SU-DHL-6 (cell line): ENCODE results near the gene RASIP1.
"Not testable (repeated sequence)": the region's sequence is repeated elsewhere in the genome, so short reads cannot be mapped to it uniquely, and the experiment has no call there.

Source experiments
- H2AFZ ChIP-seq: fragments of 200-600 bp; sonication (generic); 2 replicates; pipeline ENCODE4 v1.6.1; 2014; ENCODE audit warnings: low read depth, mild to moderate bottlenecking, moderate library complexity, mixed read lengths, antibody characterized with exemption, low read length; ENCODE audit not compliant: severe bottlenecking
- H3F3A ChIP-seq: fragments of 200-600 bp; shearing (Covaris generic); 2 replicates; pipeline ENCODE4 v1.6.0; 2016; ENCODE audit warnings: antibody characterized with exemption, mild to moderate bottlenecking; ENCODE audit not compliant: insufficient read depth
- H3K27ac ChIP-seq: fragments of 200-600 bp; sonication (generic); 2 replicates; pipeline ENCODE4 v1.5.1; 2016; ENCODE audit warnings: low read depth, mild to moderate bottlenecking, low read length, moderate library complexity, mixed read lengths
- H3K27me3 ChIP-seq: fragments of 200-600 bp; sonication (generic), shearing (Covaris generic); 2 replicates; pipeline ENCODE4 v1.6.0; 2014; ENCODE audit warnings: mild to moderate bottlenecking, low read length
- H3K36me3 ChIP-seq: fragments of 200-600 bp; sonication (generic); 2 replicates; pipeline ENCODE4 v1.6.1; 2014; ENCODE audit warnings: mild to moderate bottlenecking, low read length, mixed read lengths
- H3K4me2 ChIP-seq: fragments of 300-600, 200-600 bp; shearing (Covaris generic), sonication (generic); 2 replicates; pipeline ENCODE4 v1.6.0; 2014; ENCODE audit warnings: low read length, low read depth, mild to moderate bottlenecking; ENCODE audit not compliant: poor library complexity, severe bottlenecking
- H3K4me3 ChIP-seq: fragments of 200-600 bp; sonication (generic); 2 replicates; pipeline ENCODE4 v1.5.1; 2014; ENCODE audit warnings: antibody characterized with exemption, low read length, mild to moderate bottlenecking, mixed read lengths; ENCODE audit not compliant: insufficient read depth, poor library complexity, severe bottlenecking
- H3K79me2 ChIP-seq: fragments of 200-600 bp; sonication (generic); 2 replicates; pipeline ENCODE4 v1.6.1; 2014; ENCODE audit warnings: mild to moderate bottlenecking, low read length, moderate library complexity; ENCODE audit not compliant: insufficient read depth
- H3K9ac ChIP-seq: fragments of 200-600 bp; sonication (generic); 2 replicates; pipeline ENCODE4 v1.7.0; 2014; ENCODE audit warnings: mild to moderate bottlenecking, low read length
- H3K9me2 ChIP-seq: fragments of 200-600 bp; sonication (generic); replicated peaks from 2 replicates; pipeline ENCODE4 v1.6.1; 2014; ENCODE audit warnings: low read length; ENCODE audit not compliant: insufficient read depth
- H3K9me3 ChIP-seq: fragments of 200-600 bp; sonication (generic); 2 replicates; pipeline ENCODE4 v1.6.1; 2014; ENCODE audit warnings: low read length, mixed read lengths; ENCODE audit not compliant: insufficient read depth
- H4K20me1 ChIP-seq: fragments of 200-600 bp; sonication (generic); 2 replicates; pipeline ENCODE4 v1.6.1; 2014; ENCODE audit warnings: low read depth, mild to moderate bottlenecking, antibody characterized with exemption, low read length, moderate library complexity, mixed read lengths
- CTCF ChIP-seq: fragments of 200-600 bp; sonication (generic); IDR thresholded peaks from one replicate; pipeline ENCODE4 v1.5.1; 2017; ENCODE audit warnings: antibody characterized with exemption, mild to moderate bottlenecking, low read length, moderate library complexity; ENCODE audit not compliant: insufficient read depth, poor library complexity, severe bottlenecking
- EZH2phosphoT487 ChIP-seq: fragments of 200-600 bp; sonication (generic), shearing (Covaris generic); conservative IDR thresholded peaks from 2 replicates; pipeline ENCODE4 v1.6.1; 2018; ENCODE audit warnings: mild to moderate bottlenecking, antibody characterized with exemption, low read length, moderate library complexity, mixed read lengths

RASIP1 gene

GRCh38 chr19:48740164-48740972 is at the start of gene RASIP1:
Gene RASIP1 (minus strand): TSS chr19:48740610. CDS start chr19:48740282, 328 bp downstream.
- no peak within 1 kb of the TSS for H3K4me3 ChIP-seq
- H3K4me2 ChIP-seq = no peak within 1 kb of the TSS
- no peak within 1 kb of the TSS for H2AFZ ChIP-seq
- H3F3A ChIP-seq = no peaks in the 10 kb centered on the region
- H3K27ac ChIP-seq = no peak within 1 kb of the TSS
- H3K9me2 ChIP-seq = no peaks in the 10 kb centered on the region
- H3K9ac ChIP-seq = no peak within 1 kb of the TSS
- H3K79me2 ChIP-seq = no peaks in the 10 kb centered on the region
- no peaks in the 10 kb centered on the region for H3K36me3 ChIP-seq
- H3K9me3 ChIP-seq = no peaks in the 10 kb centered on the region
- no peaks in the 10 kb centered on the region for H3K27me3 ChIP-seq
- no peak for TF ChIP-seq EZH2phosphoT487
- no peak for TF ChIP-seq CTCF
- H4K20me1 ChIP-seq = no peaks in the 10 kb centered on the region

GRCh38 chr19:48787331-48787730 is 46.9 kb upstream of the RASIP1 start:
- not testable (repeated sequence) for H3K36me3 ChIP-seq

GRCh38 chr19:48786422-48786821 is 46.0 kb upstream of the RASIP1 start:
- H3K9me2 ChIP-seq, H3K9me3 ChIP-seq: not testable (repeated sequence)

More at GRCh38 chr19:48787331-48787730, 46.9 kb upstream of the RASIP1 start:
- not testable (repeated sequence) for H4K20me1 ChIP-seq, H2AFZ ChIP-seq, H3K27me3 ChIP-seq, H3F3A ChIP-seq, H3K4me2 ChIP-seq, H3K27ac ChIP-seq, H3K9me3 ChIP-seq, H3K9me2 ChIP-seq, H3K9ac ChIP-seq, H3K4me3 ChIP-seq, H3K79me2 ChIP-seq

GRCh38 chr19:48784527-48784926 is 44.1 kb upstream of the RASIP1 start:
- no peaks in the 10 kb centered on the region for H3K27me3 ChIP-seq
- H3K36me3 ChIP-seq = no peaks in the 10 kb centered on the region
- no peaks in the 10 kb centered on the region for H3F3A ChIP-seq
- H3K27ac ChIP-seq = no peak overlapping the region
- no peaks in the 10 kb centered on the region for H3K9me3 ChIP-seq
- H3K4me2 ChIP-seq = no peak overlapping the region
- no peak for TF ChIP-seq CTCF
- TF ChIP-seq EZH2phosphoT487 = no peak
- no peaks in the 10 kb centered on the region for H3K9me2 ChIP-seq
- H4K20me1 ChIP-seq = no peaks in the 10 kb centered on the region
- no peak overlapping the region for H3K4me3 ChIP-seq
- no peaks in the 10 kb centered on the region for H3K79me2 ChIP-seq
- H2AFZ ChIP-seq = no peak overlapping the region
- H3K9ac ChIP-seq = no peak overlapping the region

More at GRCh38 chr19:48786422-48786821, 46.0 kb upstream of the RASIP1 start:
- H3K27ac ChIP-seq, H3K36me3 ChIP-seq, H3K79me2 ChIP-seq, H4K20me1 ChIP-seq, H3K27me3 ChIP-seq, H2AFZ ChIP-seq, H3K4me2 ChIP-seq, H3K4me3 ChIP-seq, H3F3A ChIP-seq, H3K9ac ChIP-seq: not testable (repeated sequence)
